Fibroblast of the aortic adventitia (primary cell): Measurements from ENCODE around the gene CD8B. TPM values are rescaled to one million over a fixed set of nuclear protein-coding genes. Genes with fewer than 3 reads are reported as not detected.

Experiments
- DNase-seq: peaks from one replicate; pipeline ENCODE4 v3.0.0-alpha.2; 2010; ENCODE audit warnings: low read depth
- H3K4me3 ChIP-seq: 2 replicates; pipeline ENCODE4 v1.5.1; 2011; ENCODE audit warnings: low read depth, mild to moderate bottlenecking, control low read depth, low read length, moderate library complexity
- CTCF ChIP-seq: IDR thresholded peaks from 2 replicates; pipeline ENCODE4 v1.5.1; 2011; ENCODE audit warnings: mild to moderate bottlenecking, low read length, control low read depth, inconsistent platforms; ENCODE audit not compliant: insufficient read depth
- total RNA-seq: library from RNA; depleted of rRNA; stranded (reverse); fragments of >200 nt; gene quantifications from 2 replicates; pipeline ENCODE4 v1.2.3, GENCODE V29; 2012; ENCODE audit warnings: low replicate concordance

The CD8B gene
- total RNA-seq, 1 donor, result not detected

- H3K4me3 ChIP-seq, result no peak overlapping the region
- DNase-seq, result no peak
- no peak for TF ChIP-seq CTCF
Measured at GRCh38 chr2:86806059-86806857, 55.4 kb downstream of the CD8B start.

- H3K4me3 ChIP-seq, result no peak overlapping the region
- no peak for TF ChIP-seq CTCF
- DNase-seq, result no peak
Measured at GRCh38 chr2:86800856-86801567, 60.7 kb downstream of the CD8B start.

GRCh38 chr2:86794861-86795260, 66.8 kb downstream of the CD8B start:
- TF ChIP-seq CTCF, result no peak
- no peak overlapping the region for H3K4me3 ChIP-seq
- DNase-seq, result no peak

- H3K4me3 ChIP-seq, result no peak overlapping the region
- DNase-seq, result no peak
- TF ChIP-seq CTCF, result no peak
Measured at GRCh38 chr2:86793752-86794151, 67.9 kb downstream of the CD8B start.

- no peak overlapping the region for H3K4me3 ChIP-seq
- no peak for TF ChIP-seq CTCF
- no peak for DNase-seq
Measured at GRCh38 chr2:86791573-86791972, 70.1 kb downstream of the CD8B start.

- no peak for TF ChIP-seq CTCF
- DNase-seq, result peak; percentile 18
- no peak within 1 kb of the TSS for H3K4me3 ChIP-seq
Measured at GRCh38 chr2:86790676-86791572, 70.8 kb downstream of the CD8B start, which contains the start of gene CD8A. Gene CD8A, minus strand, starts transcription at chr2:86790913. Its CDS starts 88 bp downstream, at chr2:86790825.
